A549 treated with AZD9567 at 1 μM for 4 hours (cell line): Measurements from ENCODE around the gene KIF15. TPM values are rescaled to one million over a fixed set of nuclear protein-coding genes. Genes with fewer than 3 reads are reported as not detected.

ENCODE experiments used
- total RNA-seq: library from RNA; stranded (reverse); fragments of 200-300 nt; extraction: Qiagen RNA extraction; gene quantifications from 5 replicates; pipeline ENCODE4 v1.2.3, GENCODE V29; 2022; ENCODE audit not compliant: insufficient read depth

Gene KIF15
- total RNA-seq, result 7.7 to 23.4 TPM (median 8.7 TPM) in 5 replicates

GRCh38 chr3:44761424-44762169, at the start of gene KIF15, which contains the start of gene KIAA1143:
Gene KIF15, plus strand, starts transcription at chr3:44761794. Its CDS starts 72 bp downstream, at chr3:44761866.
Gene KIAA1143, minus strand, starts transcription at chr3:44761619. Its CDS starts 17 bp downstream, at chr3:44761602.

GRCh38 chr3:44712455-44713075, 49.0 kb upstream of the KIF15 start, which contains the start of gene ZNF502:
Gene ZNF502, plus strand, starts transcription at chr3:44712660. Its CDS starts 7,602 bp downstream, at chr3:44720262.

GRCh38 chr3:44729384-44729910, 32.1 kb upstream of the KIF15 start, which contains the start of gene ZNF501:
Gene ZNF501, plus strand, starts transcription at chr3:44729635. Its CDS starts 4,787 bp downstream, at chr3:44734422.

GRCh38 chr3:44861412-44862225, 100.0 kb downstream of the KIF15 start, which contains the start of gene TMEM42:
Gene TMEM42, plus strand, starts transcription at chr3:44861912. Its CDS starts 13 bp downstream, at chr3:44861925.

GRCh38 chr3:44874308-44874707, 112.7 kb downstream of the KIF15 start, which contains the start of gene TGM4:
Gene TGM4, plus strand, starts transcription at chr3:44874608. Its CDS starts 71 bp downstream, at chr3:44874679.

Other genes with a start within 250 kb of the KIF15 start
- gene ZKSCAN7, start 206.6 kb upstream of the KIF15 start, total RNA-seq, result not detected in 5 replicates
- not detected in 5 replicates for gene ZNF660, start 176.8 kb upstream of the KIF15 start, total RNA-seq
- 1.3 to 2.0 TPM (median 1.8 TPM) in 5 replicates for gene ZNF197, start 136.8 kb upstream of the KIF15 start, total RNA-seq
- gene ZNF35, start 113.1 kb upstream of the KIF15 start, total RNA-seq, result 5.1 to 6.6 TPM (median 5.4 TPM) in 5 replicates
- gene ZNF502, start 49.1 kb upstream of the KIF15 start, total RNA-seq, result 1.2 to 1.7 TPM (median 1.5 TPM) in 5 replicates
- gene ZNF501, start 32.2 kb upstream of the KIF15 start, total RNA-seq, result 0.02 to 0.08 TPM in 2 of 5 replicates, not detected in the others
- 11.3 to 18.1 TPM (median 16.3 TPM) in 5 replicates for gene KIAA1143, start 175 bp upstream of the KIF15 start, total RNA-seq
- gene TMEM42, start 100.1 kb downstream of the KIF15 start, total RNA-seq, result 6.3 to 12.6 TPM (median 10.8 TPM) in 5 replicates
- 0.06 to 0.26 TPM (median 0.08 TPM) in 4 of 5 replicates, not detected in the other for gene TGM4, start 112.8 kb downstream of the KIF15 start, total RNA-seq
- gene ZDHHC3, start 214.4 kb downstream of the KIF15 start, total RNA-seq, result 40.6 to 44.8 TPM (median 43.7 TPM) in 5 replicates
- 45.5 to 51.0 TPM (median 46.5 TPM) in 5 replicates for gene EXOSC7, start 214.4 kb downstream of the KIF15 start, total RNA-seq